A549 treated with Mapracorat at 1 μM for 4 hours (cell line): Measurements from ENCODE around the gene DCDC2C. TPM values are rescaled to one million over a fixed set of nuclear protein-coding genes. Genes with fewer than 3 reads are reported as not detected.

ENCODE experiments used
- total RNA-seq: library from RNA; stranded (reverse); fragments of 200-300 nt; extraction: Qiagen RNA extraction; gene quantifications from 5 replicates; pipeline ENCODE4 v1.2.3, GENCODE V29; 2022

The DCDC2C gene, protein sequence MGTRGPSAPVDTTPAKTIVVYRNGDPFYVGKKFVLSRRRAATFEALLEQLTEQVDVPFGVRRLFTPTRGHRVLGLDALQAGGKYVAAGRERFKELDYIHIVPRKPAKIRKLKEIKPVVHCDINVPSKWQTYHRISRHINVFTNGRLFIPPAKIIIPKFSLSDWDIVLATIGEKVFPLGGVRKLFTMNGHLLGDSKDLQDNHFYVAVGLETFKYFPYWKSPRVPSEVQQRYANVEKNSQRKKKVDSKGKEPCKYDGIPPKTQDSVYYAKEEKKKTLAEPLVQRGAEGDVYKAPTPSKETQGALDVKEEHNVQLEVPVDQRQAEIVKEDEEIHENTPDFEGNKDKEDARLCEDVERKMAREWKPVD
- total RNA-seq = 0.24 to 0.57 TPM (median 0.38 TPM) in 3 of 5 replicates, not detected in the others

DNA sequence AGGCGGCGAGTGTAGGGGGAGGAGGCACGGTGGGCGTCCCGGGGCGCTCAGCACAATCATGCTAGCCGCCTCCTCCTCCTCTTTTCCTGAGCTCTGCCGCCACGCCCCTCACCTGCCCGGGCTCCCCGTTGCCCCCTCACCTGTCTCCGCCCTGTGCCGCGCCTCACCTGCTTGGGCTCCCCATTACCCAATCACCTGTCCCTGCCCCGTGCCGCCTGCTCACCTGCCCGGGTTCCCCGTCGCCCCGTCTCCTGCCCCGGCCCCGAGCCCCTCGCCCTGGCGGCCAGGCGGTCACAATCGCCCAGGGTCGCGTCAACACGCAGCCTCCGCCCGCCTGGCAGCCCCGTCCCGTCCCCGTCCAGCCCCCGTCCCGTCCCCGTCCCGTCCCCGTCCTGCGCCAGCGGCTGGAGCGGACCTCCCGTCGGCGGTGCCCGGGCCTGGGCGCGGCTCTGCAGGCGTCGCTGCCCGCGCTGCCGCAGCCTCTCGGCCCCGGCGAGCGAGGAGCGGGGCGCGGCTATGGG is at the start of gene DCDC2C:
TSS of gene DCDC2C (plus strand) at position 340 of the 521 bp plus-strand sequence. CDS start at position 517, 177 bp downstream.

DNA sequence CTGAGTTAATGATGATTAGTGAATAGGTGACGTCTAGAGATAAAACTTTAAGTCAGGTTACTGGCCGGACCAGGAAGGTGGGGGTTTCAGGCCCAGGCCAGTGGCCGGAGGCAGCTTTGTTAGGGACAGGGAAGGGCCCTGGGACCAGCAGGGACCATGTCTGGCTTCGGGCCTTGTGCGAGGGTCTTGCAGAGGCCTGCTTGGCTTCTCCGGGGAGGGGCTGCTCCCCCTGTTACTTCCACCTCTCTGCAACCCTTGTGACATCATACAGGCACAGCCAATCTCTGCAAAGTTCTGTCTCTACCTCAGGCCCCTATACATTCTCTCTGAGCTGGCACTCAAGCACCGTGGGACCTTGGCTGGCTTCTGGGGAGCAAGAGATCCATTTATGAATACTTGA is 45.5 kb upstream of the DCDC2C start, which contains the start of gene ALLC:
TSS of gene ALLC (plus strand) at position 320 of the 400 bp plus-strand sequence. CDS start 12,958 bp downstream, outside the sequence.

Other genes with a start within 250 kb of the DCDC2C start
- 52.1 to 59.7 TPM (median 55.2 TPM) in 5 replicates for gene ADI1, start 184.0 kb upstream of the DCDC2C start, total RNA-seq
- 48.0 to 54.5 TPM (median 52.1 TPM) in 5 replicates for gene RNASEH1, start 145.2 kb upstream of the DCDC2C start, total RNA-seq
- 3,003 to 4,330 TPM (median 3,127 TPM) in 5 replicates for gene RPS7, start 128.3 kb upstream of the DCDC2C start, total RNA-seq
- 0.39 to 0.73 TPM (median 0.54 TPM) in 5 replicates for gene COLEC11, start 108.5 kb upstream of the DCDC2C start, total RNA-seq
- 0.07 TPM in 1 of 5 replicates, not detected in the others for gene ALLC, start 45.4 kb upstream of the DCDC2C start, total RNA-seq